Sigmoid colon (tissue), 7 donors: ENCODE results near the gene NSMF. TPM values are rescaled to one million over a fixed set of nuclear protein-coding genes. Genes with fewer than 3 reads are reported as not detected.
A peak's percentile ranks its signal among the peaks of the same experiment; 100 is the strongest.

Source experiments
- DNase-seq: peaks from one replicate; pipeline ENCODE4 v3.0.0-alpha.2; 2019
- H3K27ac ChIP-seq, 4 donors: fragments of 200-600 bp; sonication (generic); one replicate each; pipeline ENCODE4 v1.5.1; 2016 to 2019; ENCODE audit warnings: mild to moderate bottlenecking in 1 of 4
- H3K27me3 ChIP-seq, 3 donors: fragments of 200-600 bp; sonication (generic); one replicate each; pipeline ENCODE4 v1.5.1; 2019; ENCODE audit warnings: mild to moderate bottlenecking in 1 of 3
- H3K36me3 ChIP-seq, 4 donors: fragments of 200-600 bp; sonication (generic); one replicate each; pipeline ENCODE4 v1.5.1; 2016 to 2019
- H3K4me1 ChIP-seq, 4 donors: fragments of 200-600 bp; sonication (generic); one replicate each; pipeline ENCODE4 v1.5.1; 2017 to 2019
- H3K4me3 ChIP-seq, 4 donors: fragments of 200-600 bp; sonication (generic); one replicate each; pipeline ENCODE4 v1.5.1; 2017 to 2019; ENCODE audit warnings: mild to moderate bottlenecking in 2 of 4, moderate library complexity in 1 of 4
- H3K9me3 ChIP-seq, 4 donors: fragments of 200-600 bp in 3 of 4; sonication (generic) in 3 of 4; one replicate each; pipeline versions ENCODE4 v1.5.1 to v1.6.1; 2013 to 2019
- CTCF ChIP-seq, 4 experiments: fragments of 450-650 bp in 3 of 4; fragments of 200-600 bp in 1 of 4; IDR thresholded peaks; one replicate each; pipeline ENCODE4 v1.5.1; 2016 to 2019; ENCODE audit warnings: antibody characterized with exemption in 4 of 4, mild to moderate bottlenecking in 3 of 4, moderate library complexity in 2 of 4
- EP300 ChIP-seq, 4 donors: sonication (generic); formaldehyde crosslinking; IDR thresholded peaks; one replicate each; pipeline ENCODE4 v1.6.1; 2017; ENCODE audit warnings: antibody characterized with exemption in 4 of 4
- POLR2A ChIP-seq, 2 donors: fragments of 450-650 bp; IDR thresholded peaks; one replicate each; pipeline ENCODE4 v1.6.1; 2016; ENCODE audit warnings: antibody characterized with exemption in 2 of 2, mild to moderate bottlenecking in 2 of 2, moderate library complexity in 2 of 2
- POLR2AphosphoS5 ChIP-seq, 4 donors: sonication (generic); formaldehyde crosslinking; IDR thresholded peaks; one replicate each; pipeline ENCODE4 v1.6.1; 2017; ENCODE audit warnings: antibody characterized with exemption in 4 of 4
- WGBS, 2 donors: extraction: QIAGEN DNeasy Blood & Tissue Kit; methylation state at CpG; one replicate each; pipeline ENCODE4 v1.1.7; 2013; 5-methylcytosine and 5-hydroxymethylcytosine counted together
- intact Hi-C: fragments of 100-400 bp; cut with DNase I; formaldehyde crosslinking; loops from one replicate; pipeline ENCODE4 v1.15.1; 2023
- polyA plus RNA-seq, 3 donors: library from polyadenylated mRNA; stranded (reverse); fragments of 200-250 nt; gene quantifications; one replicate each; pipeline ENCODE4 v1.2.3, GENCODE V29; 2013
- total RNA-seq, 4 donors: library from RNA; depleted of rRNA; stranded (reverse); fragments of >200 nt; gene quantifications; one replicate each; pipeline ENCODE4 v1.1.0, GENCODE V29; 2016
- donor health status: healthy with polysubstance abuse.
- donor health status: Bipolar disorder and iron deficiency.
- donor health status: healthy.

Gene NSMF
- total and polyA plus RNA-seq, 7 donors = 21.8 to 50.4 (median 31.2) TPM

GRCh38 chr9:137428841-137429545 lies 30.1 kb downstream of the NSMF start:
- Histone ChIP-seq H3K36me3 (no peaks in the 10 kb centered on the region), H3K9me3 (no peaks in the 10 kb centered on the region)
- no peak for DNase-seq

GRCh38 chr9:137428311-137428630 lies 30.9 kb downstream of the NSMF start:
- 74 to 84% methylated on average over 6 of the region's 6 CpGs for WGBS, 2 donors
- Histone ChIP-seq H3K4me3 (no peak overlapping the region), H3K36me3 (no peaks in the 10 kb centered on the region), H3K4me1 (peaks cover 0 to 27% (median 19%) of the 10 kb centered on the region in 4 donors), H3K9me3 (no peaks in the 10 kb centered on the region), H3K27ac (no peak overlapping the region), H3K27me3 (peaks cover 0 to 16% (median 7%) of the 10 kb centered on the region in 3 donors)
- DNase-seq = no peak
- intact Hi-C loops = no loop called here
- TF ChIP-seq POLR2AphosphoS5 (IDR thresholded peaks at IDR 0.05) (no peak), EP300 (IDR thresholded peaks at IDR 0.05) (no peak), CTCF (IDR thresholded peaks at IDR 0.05) (no peak), POLR2A (IDR thresholded peaks at IDR 0.05) (no peak)

More at GRCh38 chr9:137428841-137429545, 30.1 kb downstream of the NSMF start:
- intact Hi-C loops = no loop called here
- TF ChIP-seq EP300 (IDR thresholded peaks at IDR 0.05) (no peak), POLR2A (IDR thresholded peaks at IDR 0.05) (no peak), POLR2AphosphoS5 (IDR thresholded peaks at IDR 0.05) (no peak), CTCF (IDR thresholded peaks at IDR 0.05) (no peak)
- peaks cover 0 to 20% (median 13%) of the 10 kb centered on the region in 4 donors for H3K4me1 ChIP-seq
- 74 to 76% methylated on average over 27 of the region's 27 CpGs for WGBS, 2 donors
- H3K27ac ChIP-seq = no peak overlapping the region
- no peak overlapping the region for H3K4me3 ChIP-seq
- peaks cover 0 to 16% (median 7%) of the 10 kb centered on the region in 3 donors for H3K27me3 ChIP-seq

- H3K27ac ChIP-seq = no peak overlapping the region
- WGBS, 2 donors = 82 to 87% methylated on average over 27 of the region's 27 CpGs
- TF ChIP-seq POLR2A (IDR thresholded peaks at IDR 0.05) (no peak), CTCF (IDR thresholded peaks at IDR 0.05) (no peak), EP300 (IDR thresholded peaks at IDR 0.05) (no peak), POLR2AphosphoS5 (IDR thresholded peaks at IDR 0.05) (no peak)
- H3K27me3 ChIP-seq = peaks cover 0 to 16% (median 7%) of the 10 kb centered on the region in 3 donors
- no peak for DNase-seq
- no peaks in the 10 kb centered on the region for H3K9me3 ChIP-seq
- peaks cover 0 to 27% (median 19%) of the 10 kb centered on the region in 4 donors for H3K4me1 ChIP-seq
- no peaks in the 10 kb centered on the region for H3K36me3 ChIP-seq
- no peak overlapping the region for H3K4me3 ChIP-seq
- intact Hi-C loops = no loop called here
Observed at GRCh38 chr9:137427454-137428310, 31.5 kb downstream of the NSMF start.

DNA sequence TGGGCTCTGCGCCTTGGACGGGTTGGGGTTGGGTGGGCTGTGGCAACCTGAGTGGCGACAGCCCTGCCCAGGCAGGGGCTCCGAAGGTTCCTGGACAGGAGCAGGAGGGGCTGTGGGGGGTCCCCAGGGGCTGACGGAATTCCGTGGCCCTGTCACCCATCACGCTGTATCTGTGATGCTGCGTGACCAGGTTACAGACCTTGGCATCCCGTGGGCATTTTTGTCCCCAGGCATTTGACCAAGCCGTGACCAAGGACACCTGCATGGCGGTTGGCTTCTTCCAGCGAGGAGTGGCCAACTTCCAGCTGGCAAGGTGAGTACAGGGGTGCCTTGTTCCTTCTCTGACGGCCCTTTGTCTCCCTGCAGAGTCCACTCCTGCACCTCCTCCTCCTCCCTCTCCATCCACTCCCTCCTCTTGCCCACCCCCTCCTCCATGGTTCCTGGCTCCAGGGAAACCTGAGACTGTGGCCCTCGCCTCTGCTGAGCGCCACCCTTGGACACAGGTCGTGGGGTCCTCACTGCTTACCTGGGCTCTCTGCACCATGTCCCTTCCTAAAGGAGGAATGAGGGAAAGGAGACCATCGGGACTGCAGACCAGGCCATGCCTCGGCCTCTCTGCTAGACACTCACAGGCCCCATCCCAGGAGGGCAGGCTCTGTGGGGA lies 33.0 kb downstream of the NSMF start:
- no peaks in the 10 kb centered on the region for H3K9me3 ChIP-seq

More for the DNA sequence above, 33.0 kb downstream of the NSMF start:
- H3K27me3 ChIP-seq = peaks cover 0 to 13% (median 7%) of the 10 kb centered on the region in 3 donors
- DNase-seq = no peak
- H3K36me3 ChIP-seq = no peaks in the 10 kb centered on the region
- H3K4me3 ChIP-seq = no peak overlapping the region
- WGBS, 2 donors = 88 to 89% methylated on average over 18 of the region's 18 CpGs
- intact Hi-C loops = no loop called here
- TF ChIP-seq CTCF (IDR thresholded peaks at IDR 0.05) (no peak), POLR2A (IDR thresholded peaks at IDR 0.05) (no peak), EP300 (IDR thresholded peaks at IDR 0.05) (no peak), POLR2AphosphoS5 (IDR thresholded peaks at IDR 0.05) (no peak)
- H3K4me1 ChIP-seq = peaks cover 0 to 39% (median 29%) of the 10 kb centered on the region in 4 donors
- H3K27ac ChIP-seq = peak overlapping the region in 3 of 4 donors; percentile 73 to 77 (median 73)
